Eye (tissue), 1 donor: Measurements from ENCODE around the gene ABHD2.
A peak's percentile ranks its signal among the peaks of the same experiment; 100 is the strongest.
"Not testable (repeated sequence)": the region's sequence is repeated elsewhere in the genome, so short reads cannot be mapped to it uniquely, and the experiment has no call there.

Source experiments
- DNase-seq: peaks from one replicate; pipeline ENCODE4 v3.0.0-alpha.2; 2015

ABHD2 gene, protein sequence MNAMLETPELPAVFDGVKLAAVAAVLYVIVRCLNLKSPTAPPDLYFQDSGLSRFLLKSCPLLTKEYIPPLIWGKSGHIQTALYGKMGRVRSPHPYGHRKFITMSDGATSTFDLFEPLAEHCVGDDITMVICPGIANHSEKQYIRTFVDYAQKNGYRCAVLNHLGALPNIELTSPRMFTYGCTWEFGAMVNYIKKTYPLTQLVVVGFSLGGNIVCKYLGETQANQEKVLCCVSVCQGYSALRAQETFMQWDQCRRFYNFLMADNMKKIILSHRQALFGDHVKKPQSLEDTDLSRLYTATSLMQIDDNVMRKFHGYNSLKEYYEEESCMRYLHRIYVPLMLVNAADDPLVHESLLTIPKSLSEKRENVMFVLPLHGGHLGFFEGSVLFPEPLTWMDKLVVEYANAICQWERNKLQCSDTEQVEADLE

DNA sequence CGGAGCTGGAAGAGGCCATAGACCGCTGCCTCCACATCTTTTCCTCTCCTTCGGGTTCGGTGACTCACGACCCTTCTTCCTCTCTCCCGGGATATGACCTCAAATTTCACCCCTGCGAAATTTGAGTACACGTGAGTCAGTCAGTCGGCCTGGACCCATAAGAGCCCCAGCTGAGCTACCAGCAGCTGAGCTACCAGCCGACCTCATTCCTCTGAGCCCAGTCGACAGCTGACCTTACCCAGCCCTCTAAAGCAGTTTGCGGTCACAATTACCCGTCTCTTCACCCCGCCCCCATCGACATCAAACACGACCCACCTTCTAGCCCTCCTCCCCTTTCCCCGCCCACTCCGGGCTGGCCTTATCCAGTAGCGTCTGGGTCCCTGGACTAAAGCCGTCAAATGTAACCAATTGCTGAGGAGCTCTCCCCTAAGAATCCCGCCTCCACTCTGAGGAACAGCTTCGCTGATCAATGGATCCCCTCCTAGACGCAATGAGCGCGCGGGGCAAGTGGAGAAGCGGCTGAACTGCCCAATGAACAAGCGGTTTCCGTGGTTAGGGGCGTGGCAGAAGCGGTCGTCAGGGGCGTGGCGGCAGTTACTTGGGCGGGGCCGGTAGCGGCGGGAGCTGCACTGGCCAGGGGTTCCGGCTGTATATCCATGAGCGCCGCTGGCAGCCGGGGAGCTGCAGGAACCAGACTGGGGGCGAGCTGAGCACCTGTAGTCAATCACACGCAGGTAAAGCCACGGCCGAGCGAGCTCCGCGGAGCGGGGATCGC, at the start of gene ABHD2:
Gene ABHD2, plus strand, starts transcription at position 627 of the 775 bp plus-strand sequence. CDS start 27,872 bp downstream, outside the sequence.
- peak; percentile 100 for DNase-seq

DNA sequence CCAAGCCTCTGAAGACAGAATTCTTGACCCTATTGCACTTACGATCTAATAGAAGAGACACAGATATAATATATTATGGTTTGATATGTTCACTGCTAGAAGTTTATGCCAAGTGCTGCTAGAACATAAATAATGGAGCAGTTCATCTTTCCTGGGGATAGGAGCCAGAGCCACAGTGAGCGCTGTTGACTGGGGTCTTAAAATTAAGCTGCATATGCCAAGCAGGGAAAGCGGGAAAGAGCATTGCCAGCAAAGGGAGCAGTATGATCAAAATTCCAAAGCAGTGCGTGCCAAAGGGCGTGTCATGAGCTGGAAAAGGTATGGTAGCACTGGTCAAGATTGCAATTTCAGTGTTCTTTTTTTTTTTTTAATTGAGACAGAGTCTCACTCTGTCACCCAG, 49.1 kb upstream of the ABHD2 start:
- DNase-seq, result no peak

DNA sequence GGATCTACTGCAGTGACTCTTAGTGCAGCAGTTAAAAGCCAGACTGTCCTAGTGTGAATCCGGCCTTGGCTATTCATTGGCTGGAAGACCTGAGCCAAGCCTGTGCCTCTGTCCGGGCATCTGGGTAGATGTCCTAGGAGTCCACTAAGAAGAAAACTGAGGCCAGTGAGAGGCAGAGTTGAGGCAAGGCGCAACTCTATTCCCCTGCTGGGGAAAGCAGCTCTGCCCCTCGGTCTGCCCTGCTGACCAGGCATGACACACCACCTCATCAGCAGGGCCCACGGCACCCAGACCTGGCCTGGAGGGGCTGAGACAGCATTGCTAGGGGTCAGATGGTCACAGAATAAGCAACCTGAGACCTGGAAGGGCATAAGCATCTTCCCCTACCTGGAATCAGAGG, 46.7 kb upstream of the ABHD2 start:
- no peak for DNase-seq

DNA sequence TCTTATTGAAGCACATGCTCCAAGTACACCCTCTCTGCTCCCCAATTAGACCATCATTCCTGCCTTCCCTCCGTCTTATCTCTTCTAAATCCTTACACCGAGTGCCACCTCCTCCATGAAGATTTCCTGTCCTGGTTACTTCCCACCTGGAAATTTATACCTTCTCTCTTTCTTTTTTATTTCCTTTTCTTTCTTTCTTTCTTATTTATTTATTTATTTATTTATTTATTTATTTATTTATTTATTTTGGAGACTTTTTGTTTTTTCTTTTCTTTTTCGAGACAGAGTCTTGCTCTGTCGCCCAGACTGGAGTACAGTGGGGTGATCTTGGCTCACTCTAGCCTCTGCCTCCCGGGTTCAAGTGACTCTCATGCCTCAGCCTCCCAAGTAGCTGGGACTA, 45.9 kb upstream of the ABHD2 start:
- no peak for DNase-seq

DNA sequence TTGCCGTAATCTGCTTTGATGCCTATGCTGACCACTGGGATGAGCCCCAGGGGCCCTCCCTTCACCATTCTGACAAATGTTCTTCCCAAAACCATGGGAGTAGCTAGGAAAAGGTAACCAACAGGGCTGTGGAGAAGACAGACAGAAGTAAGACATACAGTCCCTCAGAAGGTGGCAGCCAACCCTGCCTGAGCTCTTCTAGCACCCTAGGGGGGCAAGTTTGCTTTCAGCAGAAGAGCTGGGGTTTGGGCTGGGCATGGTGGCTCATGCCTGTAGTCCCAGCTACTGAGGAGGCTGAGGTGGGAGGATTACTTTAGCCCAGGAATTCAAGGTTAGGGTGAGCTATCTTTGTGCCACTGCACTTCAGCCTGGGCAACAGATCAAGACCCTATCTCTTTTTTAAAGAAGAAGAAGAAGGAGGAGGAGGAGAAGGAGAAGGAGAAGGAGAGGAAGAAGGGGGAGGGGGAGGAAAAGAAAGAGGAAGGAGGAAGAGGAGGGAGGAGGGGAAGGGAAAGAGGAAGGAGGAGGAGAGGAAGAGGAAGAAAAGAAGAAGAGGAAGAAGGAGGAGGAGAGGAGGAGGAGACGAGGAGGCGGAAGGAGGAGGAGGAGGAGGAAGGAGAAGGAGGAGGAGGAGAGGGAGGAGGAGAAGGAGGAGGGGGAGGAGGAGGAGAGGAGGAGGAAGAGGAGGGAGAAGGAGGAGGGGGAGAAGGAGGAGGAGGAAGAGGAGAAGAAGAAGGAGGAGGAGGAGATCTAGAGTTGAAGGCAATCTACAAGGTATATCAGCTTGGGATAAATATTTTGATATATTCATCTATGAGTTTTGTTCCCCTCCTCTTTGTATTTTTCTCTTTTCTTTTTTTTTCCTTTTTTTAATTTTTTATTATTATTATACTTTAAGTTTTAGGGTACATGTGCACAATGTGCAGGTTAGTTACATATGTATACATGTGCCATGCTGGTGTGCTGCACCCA, 44.9 kb upstream of the ABHD2 start:
- no peak for DNase-seq

DNA sequence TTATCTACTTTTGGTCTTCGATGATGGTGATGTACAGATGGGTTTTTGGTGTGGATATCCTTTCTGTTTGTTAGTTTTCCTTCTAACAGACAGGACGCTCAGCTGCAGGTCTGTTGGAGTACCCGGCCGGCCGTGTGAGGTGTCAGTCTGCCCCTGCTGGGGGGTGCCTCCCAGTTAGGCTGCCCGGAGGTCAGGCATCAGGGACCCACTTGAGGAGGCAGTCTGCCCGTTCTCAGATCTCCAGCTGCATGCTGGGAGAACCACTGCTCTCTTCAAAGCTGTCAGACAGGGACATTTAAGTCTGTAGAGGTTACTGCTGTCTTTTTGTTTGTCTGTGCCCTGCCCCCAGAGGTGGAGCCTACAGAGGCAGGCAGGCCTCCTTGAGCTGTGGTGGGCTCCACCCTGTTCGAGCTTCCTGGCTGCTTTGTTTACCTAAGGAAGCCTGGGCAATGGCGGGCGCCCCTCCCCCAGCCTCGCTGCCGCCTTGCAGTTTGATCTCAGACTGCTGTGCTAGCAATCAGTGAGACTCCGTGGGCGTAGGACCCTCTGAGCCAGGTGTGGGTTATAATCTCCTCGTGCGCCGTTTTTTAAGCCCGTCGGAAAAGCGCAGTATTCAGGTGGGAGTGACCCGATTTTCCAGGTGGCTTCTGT, 39.1 kb upstream of the ABHD2 start:
- not testable (repeated sequence) for DNase-seq

DNA sequence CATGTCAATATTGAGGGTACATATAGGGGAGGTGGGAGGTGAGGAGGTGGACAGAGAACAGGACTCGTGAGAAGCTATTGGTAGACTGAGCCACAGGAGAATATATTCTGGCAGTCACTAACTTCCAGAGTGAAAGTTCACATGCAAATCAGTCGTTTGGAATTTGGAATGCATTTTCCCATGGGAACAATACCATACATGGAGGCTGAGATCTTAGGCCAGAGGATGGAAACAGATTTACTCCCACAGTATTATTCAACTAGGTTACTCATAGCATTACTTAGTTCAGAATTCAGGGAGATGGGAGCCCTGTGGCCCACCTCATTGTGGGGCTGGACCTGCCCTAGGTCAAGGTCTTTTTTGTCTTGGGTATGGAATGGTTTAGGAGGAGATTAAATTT, 36.4 kb upstream of the ABHD2 start:
- DNase-seq, result no peak

DNA sequence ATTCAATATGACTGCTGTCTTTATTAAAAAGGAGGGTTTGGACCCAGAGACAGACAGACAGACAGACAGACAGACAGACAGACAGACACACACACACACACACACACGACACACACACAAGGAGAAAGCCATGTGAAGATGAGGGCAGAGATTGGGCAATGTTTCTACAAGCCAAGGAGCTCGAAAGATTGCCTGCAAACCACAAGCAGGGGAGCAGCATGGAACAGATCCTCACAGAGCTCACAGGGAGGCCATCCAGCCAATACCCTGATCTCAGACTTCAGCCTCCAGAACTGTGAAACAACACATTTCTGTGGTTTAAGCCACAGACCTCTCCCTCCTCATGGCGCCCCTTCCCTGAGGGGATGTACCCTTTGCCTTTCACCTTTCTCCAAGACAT, 35.8 kb upstream of the ABHD2 start:
- no peak for DNase-seq

DNA sequence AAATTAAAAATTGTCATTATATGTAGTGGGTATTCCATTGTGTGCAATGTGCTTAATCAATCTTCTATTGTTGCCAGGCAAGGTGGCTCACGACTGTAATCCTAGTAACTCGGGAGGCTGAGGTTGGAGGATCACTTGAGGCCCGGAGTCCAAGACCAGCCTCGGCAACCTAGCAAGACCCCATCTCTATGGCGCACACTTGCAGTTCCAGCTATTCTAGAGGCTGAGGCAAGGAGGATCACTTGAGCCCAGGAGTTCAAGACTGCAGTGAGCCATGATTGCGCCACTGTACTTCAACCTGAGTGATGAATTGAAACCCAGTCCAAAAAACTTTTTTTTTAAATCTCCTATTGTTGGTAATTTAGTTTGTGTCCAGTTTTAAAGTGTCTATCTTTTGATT, 33.4 kb upstream of the ABHD2 start:
- no peak for DNase-seq

DNA sequence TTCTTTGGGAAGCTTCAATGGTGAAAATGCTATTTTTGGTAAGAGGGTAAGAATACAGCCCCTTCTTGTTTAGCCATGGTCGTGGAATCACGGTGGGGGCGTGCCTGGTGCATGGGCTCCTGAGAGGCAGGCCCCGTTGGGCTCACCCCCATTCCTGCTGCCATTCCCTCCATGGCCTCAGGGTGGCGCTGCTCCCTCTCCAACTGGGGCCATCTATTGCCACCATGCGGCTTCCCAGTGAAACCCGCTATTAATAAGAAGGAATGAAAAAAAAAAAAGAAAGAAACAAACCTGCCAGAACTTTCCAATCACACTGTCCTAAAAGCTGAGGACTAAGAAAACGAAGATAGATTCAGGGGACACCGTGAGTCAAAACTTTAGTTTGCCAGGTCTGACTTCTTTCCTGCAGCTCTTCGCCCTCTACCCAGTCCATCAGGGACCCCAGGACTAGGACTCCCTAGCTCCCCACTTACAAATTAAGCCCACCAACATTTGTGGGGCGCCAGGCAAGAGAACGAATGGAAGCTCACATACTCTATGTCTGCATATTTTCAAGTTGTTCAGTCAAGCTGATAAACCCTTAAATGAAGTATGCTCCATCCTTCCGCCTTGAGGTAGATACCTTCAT, 30.6 kb upstream of the ABHD2 start:
- peak; percentile 86 for DNase-seq

DNA sequence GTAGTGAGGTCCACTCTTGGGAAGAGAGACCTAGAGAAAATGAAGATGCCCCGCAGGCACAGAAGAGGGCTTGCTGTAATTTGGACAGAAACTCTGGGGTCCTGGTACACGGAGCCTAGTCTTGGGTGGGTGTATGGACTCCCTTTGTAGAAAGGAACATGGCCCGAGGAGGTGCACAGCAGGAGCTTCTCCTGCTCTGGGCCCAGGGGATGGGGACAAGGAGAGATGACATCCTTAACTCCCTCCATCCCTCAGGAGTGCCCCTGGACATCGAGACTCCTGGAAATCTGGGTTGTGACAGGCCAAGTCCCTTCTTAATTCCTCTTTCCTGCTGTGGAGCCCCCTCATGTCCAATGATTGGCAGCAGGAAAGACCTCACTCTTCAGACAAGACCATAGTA, 29.9 kb upstream of the ABHD2 start:
- no peak for DNase-seq

DNA sequence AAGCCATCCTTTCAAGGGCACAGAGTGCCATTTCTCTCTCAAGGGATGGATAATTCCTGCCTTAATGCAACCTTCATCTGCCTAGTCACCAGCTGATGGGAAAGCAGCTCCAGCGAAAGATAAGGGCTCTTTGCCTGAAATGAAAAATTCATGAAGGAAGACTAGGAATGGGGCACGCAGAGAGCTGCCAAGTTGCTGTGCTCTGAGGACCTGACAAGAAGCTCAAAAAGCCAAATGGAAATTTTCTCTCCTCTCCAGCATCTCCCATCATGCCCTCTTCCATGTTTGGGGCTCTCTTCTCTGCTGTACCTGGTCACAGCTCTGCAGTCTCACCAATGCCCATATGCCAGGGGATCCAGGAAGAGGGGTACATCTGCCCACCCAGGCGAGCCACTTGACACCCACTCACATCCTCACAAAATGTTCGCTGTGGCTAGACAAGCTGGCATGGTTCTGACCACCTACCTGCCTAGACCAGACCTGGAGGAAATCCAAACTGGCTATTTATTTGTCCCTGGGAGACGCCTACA, 29.3 kb upstream of the ABHD2 start:
- DNase-seq, result peak; percentile 30

DNA sequence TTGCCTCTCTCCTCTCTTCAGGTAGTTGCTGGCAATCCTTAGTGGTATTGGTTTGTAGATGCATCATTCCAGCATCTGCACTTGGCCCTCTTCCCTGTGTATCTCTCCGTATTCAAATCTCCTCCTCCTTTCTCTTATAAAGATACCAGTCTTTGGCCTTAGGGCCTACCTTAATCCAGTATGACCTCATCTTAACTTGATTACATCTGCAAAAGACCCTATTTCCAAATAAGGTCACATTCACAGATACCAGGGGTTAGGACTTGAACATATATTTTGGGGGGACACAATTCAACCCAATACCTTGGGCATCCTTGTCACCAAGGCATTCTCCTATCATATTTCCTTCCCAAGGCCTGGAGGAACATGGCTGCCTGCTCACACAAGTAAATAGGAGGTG, 22.0 kb upstream of the ABHD2 start:
- no peak for DNase-seq

DNA sequence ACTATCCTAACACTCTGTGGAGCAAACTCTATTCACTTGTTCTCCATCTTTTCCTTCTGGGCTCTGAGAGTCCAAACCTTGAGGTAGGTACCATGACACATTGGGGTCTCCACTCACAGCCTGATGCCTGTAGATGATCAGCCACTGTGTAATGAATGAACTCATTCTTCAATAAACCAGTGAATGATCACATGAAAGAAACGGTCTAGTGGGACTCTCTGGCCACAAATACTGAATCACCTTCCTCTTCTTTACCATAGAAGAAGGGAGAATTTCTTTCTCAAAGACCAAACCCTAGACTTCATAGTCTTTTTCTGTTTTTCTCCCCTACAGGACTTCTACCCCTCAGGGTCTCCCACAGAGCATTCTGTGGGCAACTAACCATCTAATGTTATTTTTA, 20.5 kb upstream of the ABHD2 start:
- DNase-seq, result no peak

DNA sequence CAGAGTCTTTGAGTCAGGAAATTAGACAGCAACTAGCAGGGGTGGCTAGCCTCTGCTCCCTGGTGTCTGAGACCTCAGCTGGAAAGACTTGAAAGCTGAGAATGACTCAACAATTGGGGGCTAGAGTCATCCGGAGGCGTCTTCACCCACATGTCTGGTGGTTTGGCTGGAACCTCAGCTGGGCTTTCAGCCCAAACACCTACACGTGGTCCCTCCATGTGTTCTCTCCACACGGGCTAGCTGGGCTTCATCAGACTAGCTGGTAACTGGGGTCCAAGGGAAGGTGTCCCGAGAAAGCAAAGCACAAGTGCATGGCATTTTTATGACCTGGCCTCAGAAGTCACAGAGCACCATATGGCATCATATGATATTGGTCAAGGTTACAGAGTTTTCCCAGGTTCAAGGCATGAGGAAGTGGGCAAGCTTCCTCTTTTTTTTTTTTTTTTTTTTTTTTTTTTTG, 19.9 kb upstream of the ABHD2 start:
- no peak for DNase-seq

DNA sequence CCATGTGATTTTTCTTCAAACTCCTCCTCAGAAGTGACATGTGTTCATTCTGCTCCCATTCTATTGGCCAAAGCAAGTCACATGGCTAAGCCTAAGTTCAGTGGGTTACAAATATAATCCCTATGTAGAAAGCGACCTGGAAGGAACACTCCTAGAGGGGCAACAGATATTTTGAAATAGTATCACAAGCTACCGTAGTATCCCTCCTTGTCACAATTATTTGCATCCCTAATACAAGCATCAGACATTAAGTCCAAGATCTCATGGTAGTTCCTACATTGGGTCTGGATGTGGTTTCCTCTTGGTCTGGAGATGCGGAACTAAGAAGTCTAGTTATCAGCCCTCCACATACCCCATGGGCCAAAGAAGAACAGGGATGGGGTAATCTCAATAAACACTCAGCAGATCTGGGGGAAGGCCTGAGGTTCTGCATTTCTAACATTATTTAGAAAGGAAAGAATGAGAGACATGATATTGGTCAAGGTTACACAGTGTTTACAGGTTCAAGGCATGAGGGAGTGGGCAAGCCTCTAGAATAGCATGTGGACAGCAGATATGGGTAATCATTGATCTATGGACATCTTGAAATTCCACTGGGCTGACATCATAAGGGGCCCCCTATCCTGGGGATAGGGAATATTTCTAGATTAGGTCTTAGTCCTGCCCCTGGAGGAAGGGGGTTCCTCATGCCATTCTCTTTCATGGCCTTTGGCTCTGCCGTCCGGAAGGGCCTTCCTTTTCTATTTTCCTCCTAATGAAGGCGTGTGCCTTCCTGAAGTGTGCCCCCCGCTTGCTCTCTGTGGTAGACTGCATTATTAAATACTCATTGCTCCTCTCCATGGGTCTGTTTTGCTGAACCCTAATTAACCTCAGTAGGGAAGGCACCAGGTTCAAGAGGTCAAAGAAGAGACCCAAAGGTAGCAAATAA, 17.8 kb upstream of the ABHD2 start:
- no peak for DNase-seq

DNA sequence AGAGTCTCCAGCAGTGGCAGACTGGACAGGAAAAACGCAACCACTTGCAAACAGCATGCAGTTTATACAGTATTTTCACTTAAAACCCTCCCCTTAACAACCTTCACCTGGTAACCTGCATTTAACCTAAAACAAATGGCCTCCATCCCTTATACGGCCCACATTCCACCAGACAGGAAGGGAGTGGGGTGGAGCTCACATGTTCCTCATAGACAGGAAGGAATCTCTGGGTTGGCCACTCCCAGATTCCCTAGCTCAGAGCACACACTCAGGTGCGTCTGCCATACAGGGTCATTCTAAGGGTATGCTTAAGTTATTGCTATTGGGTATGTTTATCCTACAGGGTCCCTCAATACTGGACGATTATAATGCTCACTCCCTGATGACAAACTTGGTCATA, 16.8 kb upstream of the ABHD2 start:
- DNase-seq, result no peak

DNA sequence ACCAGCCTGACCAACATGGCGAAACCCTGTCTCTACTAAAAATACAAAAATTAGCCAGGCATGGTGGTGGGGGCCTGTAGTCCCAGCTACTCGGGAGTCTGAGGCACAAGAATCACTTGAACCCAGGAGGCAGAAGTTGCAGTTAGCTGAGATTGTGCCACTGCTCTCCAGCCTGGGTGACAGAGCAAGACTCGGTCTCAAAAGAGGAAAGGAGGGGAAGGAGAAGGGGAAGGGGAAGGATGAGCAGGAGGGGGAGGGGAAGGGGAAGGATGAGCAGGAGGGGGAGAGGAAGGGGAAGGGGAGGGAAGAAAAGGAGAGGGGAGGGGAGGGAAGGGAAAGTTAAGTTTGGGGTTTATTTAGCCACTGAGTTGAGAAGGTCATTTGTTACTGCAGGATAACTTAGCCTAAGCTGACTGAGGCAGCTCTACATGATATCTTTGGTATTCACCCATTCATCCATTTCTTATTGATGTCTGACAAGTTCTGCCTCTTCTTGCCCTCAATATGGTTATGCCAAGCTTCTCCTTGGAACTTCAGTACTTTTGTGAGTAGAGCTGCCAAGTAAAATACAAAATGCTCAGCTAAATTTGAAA, 15.9 kb upstream of the ABHD2 start:
- DNase-seq, result no peak

DNA sequence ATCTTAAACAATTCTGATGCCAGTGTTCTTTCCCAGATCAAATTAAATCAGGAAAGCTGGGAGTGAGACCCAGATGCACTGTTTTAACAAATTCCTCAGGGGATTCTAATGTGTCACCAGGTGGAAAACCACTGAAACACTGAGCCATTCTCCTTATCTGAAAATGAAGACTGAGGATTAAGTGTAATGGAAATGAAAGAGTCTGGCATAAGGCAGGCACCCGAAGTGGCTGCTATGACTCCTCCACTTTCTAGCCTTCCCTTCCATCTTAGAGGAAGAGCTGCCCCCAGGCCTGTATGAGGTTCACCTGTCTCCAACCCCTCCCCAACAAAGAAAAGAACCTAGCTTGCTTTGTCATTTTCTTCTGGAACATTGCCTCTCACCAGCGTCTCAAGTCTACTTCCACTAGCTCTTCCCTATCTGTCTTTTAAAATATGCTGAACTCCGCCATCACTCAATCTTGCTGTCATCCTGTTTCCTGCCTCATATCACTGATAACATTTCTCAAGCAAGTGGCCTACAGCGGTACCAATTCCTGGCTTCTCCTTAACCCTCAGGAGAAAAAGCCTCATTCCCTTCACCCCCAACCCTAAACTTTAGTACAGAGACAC, 13.7 kb upstream of the ABHD2 start:
- no peak for DNase-seq
